Breast epithelium (tissue), 4 donors: ENCODE data around the gene MXRA8. TPM values are rescaled to one million over a fixed set of nuclear protein-coding genes. Genes with fewer than 3 reads are reported as not detected.
A peak's percentile ranks its signal among the peaks of the same experiment; 100 is the strongest.
"Not testable (repeated sequence)": the region's sequence is repeated elsewhere in the genome, so short reads cannot be mapped to it uniquely, and the experiment has no call there.

Source experiments
- DNase-seq, 2 donors: peaks; one replicate each; pipeline ENCODE4 v3.0.0-alpha.2; 2019; ENCODE audit warnings: low spot score in 2 of 2
- H3K27ac ChIP-seq, 2 donors: fragments of 200-600 bp; sonication (generic) in 1 of 2; one replicate each; pipeline ENCODE4 v1.5.1; 2016 to 2019; ENCODE audit warnings: mild to moderate bottlenecking in 1 of 2
- H3K27me3 ChIP-seq, 2 donors: fragments of 200-600 bp; sonication (generic) in 1 of 2; one replicate each; pipeline versions ENCODE4 v1.5.1 to v1.6.0; 2017 to 2019; ENCODE audit warnings: control low read depth in 1 of 2, mild to moderate bottlenecking in 1 of 2
- H3K36me3 ChIP-seq: fragments of 200-600 bp; one replicate; pipeline ENCODE4 v1.5.1; 2019
- H3K4me1 ChIP-seq, 2 donors: fragments of 200-600 bp; sonication (generic); one replicate each; pipeline ENCODE4 v1.5.1; 2016 to 2019; ENCODE audit warnings: control low read depth in 1 of 2
- H3K4me3 ChIP-seq, 3 donors: fragments of 200-600 bp; sonication (generic); 1 replicate in 2 of 3; 2 replicates in 1 of 3; pipeline ENCODE4 v1.5.1; 2016 to 2019; ENCODE audit warnings: mild to moderate bottlenecking in 3 of 3, moderate library complexity in 2 of 3
- H3K9me3 ChIP-seq, 2 donors: fragments of 200-600 bp; sonication (generic) in 1 of 2; one replicate each; pipeline ENCODE4 v1.5.1; 2016 to 2019; ENCODE audit warnings: control low read depth in 1 of 2
- CTCF ChIP-seq, 3 donors: fragments of 450-650 bp; IDR thresholded peaks; one replicate each; pipeline ENCODE4 v1.5.1; 2016 to 2017; ENCODE audit warnings: antibody characterized with exemption in 3 of 3, mild to moderate bottlenecking in 3 of 3, moderate library complexity in 3 of 3
- POLR2A ChIP-seq: fragments of 450-650 bp; IDR thresholded peaks from one replicate; pipeline ENCODE4 v1.6.1; 2016; ENCODE audit warnings: antibody characterized with exemption, mild to moderate bottlenecking, moderate library complexity
- POLR2AphosphoS5 ChIP-seq, 3 donors: sonication (generic); formaldehyde crosslinking; IDR thresholded peaks; one replicate each; pipeline ENCODE4 v1.6.1; 2017; ENCODE audit warnings: antibody characterized with exemption in 3 of 3
- intact Hi-C: fragments of 100-400 bp; cut with DNase I; formaldehyde crosslinking; loops from one replicate; pipeline ENCODE4 v1.15.1; 2023; ENCODE audit warnings: low total_unique reads
- total RNA-seq, 3 donors: library from RNA; depleted of rRNA; stranded (reverse); fragments of >200 nt; gene quantifications; one replicate each; pipeline ENCODE4 v1.1.0, GENCODE V29; 2016

Gene MXRA8
- total RNA-seq, 3 donors from 2014 or later = 93.4 to 308 (median 99.8) TPM

GRCh38 chr1:1403653-1404052, 45.3 kb upstream of the MXRA8 start:
- Histone ChIP-seq H3K27me3 (no peaks in the 10 kb centered on the region), H3K9me3 (no peaks in the 10 kb centered on the region), H3K4me1 (peaks cover 5 to 16% of the 10 kb centered on the region in 2 donors), H3K27ac (no peak overlapping the region), H3K4me3 (no peak overlapping the region), H3K36me3 (no peaks in the 10 kb centered on the region)
- DNase-seq = no peak
- intact Hi-C loops = no loop called here
- TF ChIP-seq POLR2A (no peak), CTCF (IDR thresholded peaks at IDR 0.05) (no peak), POLR2AphosphoS5 (IDR thresholded peaks at IDR 0.05) (no peak)

DNA sequence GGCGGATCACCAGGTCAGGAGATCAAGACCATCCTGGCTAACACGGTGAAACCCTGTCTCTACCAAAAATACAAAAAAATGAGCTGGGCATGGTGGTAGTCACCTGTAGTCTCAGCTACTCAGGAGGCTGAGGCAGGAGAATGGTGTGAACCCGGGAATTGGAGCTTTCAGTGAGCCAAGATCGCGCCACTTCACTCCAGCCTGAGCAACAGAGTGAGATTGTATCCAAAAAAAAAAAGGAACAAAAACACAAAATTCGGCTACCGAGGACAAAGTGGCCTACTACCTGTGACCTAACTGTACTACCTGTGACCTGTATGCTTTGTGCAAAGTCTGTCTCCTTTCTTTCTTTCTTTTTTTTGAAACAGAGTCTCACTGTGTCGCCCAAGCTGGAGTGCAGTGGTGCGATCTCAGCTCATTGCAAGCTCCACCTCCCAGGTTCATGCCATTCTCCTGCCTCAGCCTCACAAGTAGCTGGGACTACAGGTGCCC, 44.6 kb upstream of the MXRA8 start:
- H3K4me1 ChIP-seq = peaks cover 5 to 22% of the 10 kb centered on the region in 2 donors
- H3K4me3 ChIP-seq, H3K27ac ChIP-seq, H3K27me3 ChIP-seq, H3K9me3 ChIP-seq, H3K36me3 ChIP-seq, intact Hi-C loops, DNase-seq: not testable (repeated sequence)

DNA sequence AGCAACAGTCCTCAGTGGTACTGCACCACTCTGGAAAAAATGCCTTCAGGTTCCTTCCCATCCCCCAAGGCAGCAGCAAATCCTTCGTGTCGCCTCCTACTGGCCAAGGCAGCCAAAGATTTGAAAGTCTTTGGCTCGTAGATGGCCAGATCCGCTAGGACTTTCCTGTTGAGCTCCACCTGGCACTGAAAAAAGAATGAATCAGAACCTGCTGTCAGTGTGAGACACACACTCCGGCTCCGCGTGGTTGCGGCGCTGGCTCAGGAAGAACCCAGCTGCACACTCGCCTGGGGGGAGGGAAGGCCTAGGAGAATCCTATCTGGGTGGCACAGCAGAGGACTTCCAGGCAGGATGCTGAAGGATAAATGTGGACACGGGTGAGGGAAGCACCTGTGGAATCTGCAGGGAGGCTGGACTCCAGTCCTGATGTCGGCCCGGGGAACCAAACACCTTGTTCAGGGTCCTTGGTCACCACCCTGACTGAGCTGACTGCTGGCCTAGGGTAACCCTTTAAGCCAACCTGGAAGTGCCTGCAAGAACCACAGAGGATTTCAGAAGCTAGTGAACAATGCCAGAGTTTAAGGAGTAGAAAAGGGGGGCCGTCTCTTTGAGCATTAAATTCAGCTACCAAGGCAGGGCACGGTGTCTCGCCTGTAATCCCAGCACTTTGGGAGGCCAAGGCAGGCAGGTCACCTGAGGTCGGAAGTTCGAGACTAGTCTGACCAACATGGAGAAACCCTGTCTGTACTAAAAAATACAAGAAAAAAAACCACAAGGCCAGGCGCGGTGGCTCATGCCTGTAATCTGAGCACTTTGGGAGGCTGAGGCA, 43.9 kb upstream of the MXRA8 start:
- Histone ChIP-seq H3K27ac (no peak overlapping the region), H3K4me1 (peaks cover 5 to 25% of the 10 kb centered on the region in 2 donors), H3K9me3 (no peaks in the 10 kb centered on the region), H3K4me3 (no peak overlapping the region), H3K27me3 (no peaks in the 10 kb centered on the region), H3K36me3 (no peaks in the 10 kb centered on the region)
- intact Hi-C loops = no loop called here
- no peak for DNase-seq
- TF ChIP-seq POLR2A = no peak
- TF ChIP-seq CTCF (IDR thresholded peaks at IDR 0.05) = no peak
- TF ChIP-seq POLR2AphosphoS5 (IDR thresholded peaks at IDR 0.05) = no peak

DNA sequence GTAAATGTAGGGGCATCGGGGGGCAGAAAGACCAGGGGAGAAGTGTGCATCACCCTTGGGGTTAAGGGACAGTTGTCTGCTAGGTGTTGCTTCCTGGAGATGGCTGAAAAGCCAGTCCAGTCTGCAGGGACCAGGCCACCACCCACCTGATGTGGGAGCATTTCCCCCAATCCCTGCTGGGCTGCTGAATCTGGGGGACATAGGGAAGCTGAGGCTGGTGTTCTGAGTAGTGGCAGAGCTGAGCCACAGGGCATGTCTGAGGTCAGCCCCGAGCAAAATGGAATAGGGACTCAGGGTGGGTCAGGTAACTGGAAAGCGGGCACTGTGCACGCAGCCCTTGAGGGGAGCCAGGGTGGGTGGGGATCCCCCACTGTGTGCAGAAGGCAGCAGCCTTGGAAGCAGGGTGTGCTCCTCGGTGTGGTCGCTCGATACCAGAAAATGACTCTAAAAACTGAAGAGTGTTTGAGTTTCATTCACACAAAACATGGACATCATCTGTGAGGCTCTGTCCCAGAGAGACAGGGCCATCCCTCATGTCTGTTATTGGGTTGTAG, 43.2 kb upstream of the MXRA8 start:
- H3K27me3 ChIP-seq = no peaks in the 10 kb centered on the region
- no peaks in the 10 kb centered on the region for H3K9me3 ChIP-seq
- H3K27ac ChIP-seq = no peak overlapping the region
- H3K4me3 ChIP-seq = no peak overlapping the region
- TF ChIP-seq CTCF (IDR thresholded peaks at IDR 0.05) (no peak), POLR2AphosphoS5 (IDR thresholded peaks at IDR 0.05) (no peak), POLR2A (no peak)
- H3K36me3 ChIP-seq = no peaks in the 10 kb centered on the region
- intact Hi-C loops = no loop called here
- DNase-seq = no peak
- H3K4me1 ChIP-seq = peaks cover 5 to 25% of the 10 kb centered on the region in 2 donors

DNA sequence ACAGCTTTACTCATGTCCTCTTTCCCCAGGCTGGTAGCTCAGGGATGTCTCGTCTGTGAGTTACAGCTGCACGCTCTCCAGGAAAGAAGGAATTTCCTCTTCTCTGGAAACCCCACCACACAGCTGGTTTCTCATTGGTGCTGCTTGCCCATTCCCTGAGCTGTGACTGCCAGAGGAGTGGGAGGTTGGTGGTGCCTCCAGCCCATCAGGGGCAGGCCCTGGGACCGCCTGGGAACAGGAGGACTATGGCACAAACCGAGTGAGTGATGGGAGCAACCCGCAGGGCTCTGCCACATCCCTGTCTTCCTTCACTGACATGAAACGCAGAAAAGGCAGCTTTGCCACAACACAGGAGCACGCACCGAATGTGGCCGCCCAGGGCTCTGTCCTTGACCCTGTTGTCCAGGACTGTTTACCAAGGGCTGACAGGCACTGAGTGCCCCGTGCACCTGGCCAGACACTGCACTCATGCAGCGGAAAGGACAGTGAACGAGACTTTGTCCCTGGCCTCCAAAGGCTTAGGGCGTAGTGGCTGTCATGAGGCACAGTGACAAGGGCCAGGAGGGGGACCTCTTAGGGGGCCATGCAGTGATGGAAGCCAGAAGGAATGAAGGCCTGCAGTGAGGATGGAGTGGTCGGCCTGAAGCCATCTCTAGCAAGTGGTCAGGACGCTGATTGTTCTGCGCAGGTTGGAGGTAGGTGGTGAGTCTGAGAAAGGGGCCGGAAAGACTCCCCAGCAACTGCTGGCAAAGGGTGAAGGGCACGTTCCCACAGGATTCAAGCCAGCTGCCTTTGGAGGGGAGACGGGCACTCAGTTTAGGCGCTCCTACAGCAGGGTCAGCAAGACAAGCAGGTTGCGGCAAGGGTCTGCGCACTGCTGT, 42.5 kb upstream of the MXRA8 start:
- Histone ChIP-seq H3K27me3 (no peaks in the 10 kb centered on the region), H3K36me3 (no peaks in the 10 kb centered on the region), H3K27ac (peak overlapping the region; percentile 82 to 88), H3K4me3 (peak overlapping the region in 2 of 3 donors; percentile 94 to 99), H3K4me1 (peaks cover 0 to 19% of the 10 kb centered on the region in 2 donors), H3K9me3 (no peaks in the 10 kb centered on the region)
- no peak for DNase-seq
- no peak for TF ChIP-seq CTCF (IDR thresholded peaks at IDR 0.05)
- TF ChIP-seq POLR2A = no peak
- TF ChIP-seq POLR2AphosphoS5 (IDR thresholded peaks at IDR 0.05) = no peak
- intact Hi-C loops = no loop called here
